ENCODE data around the gene ASTN2.

The ASTN2 gene

GRCh38 chr9:116644091-116644688 is 770.7 kb downstream of the ASTN2 start:
- H3K27ac ChIP-seq = no peak overlapping the region
- TF ChIP-seq CTCF (conservative IDR thresholded peaks at IDR 0.05) = no peak

GRCh38 chr9:116643691-116644090 is 771.2 kb downstream of the ASTN2 start:
- no peak overlapping the region for H3K27ac ChIP-seq
- TF ChIP-seq CTCF (conservative IDR thresholded peaks at IDR 0.05) (no peak), ZFX (IDR thresholded peaks at IDR 0.05) (no peak)

- TF ChIP-seq CTCF (conservative IDR thresholded peaks at IDR 0.05) (no peak), ZFX (IDR thresholded peaks at IDR 0.05) (no peak)
- no peak overlapping the region for H3K27ac ChIP-seq
Observed at GRCh38 chr9:116641292-116642059, 773.4 kb downstream of the ASTN2 start.

- TF ChIP-seq ZFX (IDR thresholded peaks at IDR 0.05) = no peak
- no peak for TF ChIP-seq CTCF (conservative IDR thresholded peaks at IDR 0.05)
Observed at GRCh38 chr9:116639251-116639741, 775.6 kb downstream of the ASTN2 start.

GRCh38 chr9:116635908-116636307 is 778.9 kb downstream of the ASTN2 start:
- TF ChIP-seq CTCF (conservative IDR thresholded peaks at IDR 0.05) (no peak), ZFX (IDR thresholded peaks at IDR 0.05) (no peak)
- no peak overlapping the region for H3K27ac ChIP-seq

More at GRCh38 chr9:116639251-116639741, 775.6 kb downstream of the ASTN2 start:
- H3K27ac ChIP-seq = no peak overlapping the region

GRCh38 chr9:116632990-116633838 is 781.6 kb downstream of the ASTN2 start:
- no peak overlapping the region for H3K27ac ChIP-seq
- TF ChIP-seq CTCF (conservative IDR thresholded peaks at IDR 0.05) (no peak), ZFX (IDR thresholded peaks at IDR 0.05) (no peak)
